Tibial nerve (tissue), 4 donors: Measurements from ENCODE around the gene CTSO.

Source experiments
- CTCF ChIP-seq, 5 experiments: fragments of 200-600 bp in 3 of 5; fragments of 450-650 bp in 2 of 5; sonication (generic) in 3 of 5; IDR thresholded peaks; one replicate each; pipeline ENCODE4 v1.5.1; 2016 to 2019; ENCODE audit warnings: antibody characterized with exemption in 5 of 5, mild to moderate bottlenecking in 3 of 5, moderate library complexity in 2 of 5
- EP300 ChIP-seq, 2 donors: sonication (generic); formaldehyde crosslinking; IDR thresholded peaks; one replicate each; pipeline ENCODE4 v1.6.1; 2017; ENCODE audit warnings: antibody characterized with exemption in 2 of 2, mild to moderate bottlenecking in 1 of 2
- POLR2A ChIP-seq, 2 donors: fragments of 450-650 bp; IDR thresholded peaks; one replicate each; pipeline ENCODE4 v1.6.1; 2017; ENCODE audit warnings: antibody characterized with exemption in 2 of 2, mild to moderate bottlenecking in 2 of 2, moderate library complexity in 2 of 2

- no peak for TF ChIP-seq EP300 (IDR thresholded peaks at IDR 0.05)
- no peak for TF ChIP-seq CTCF (IDR thresholded peaks at IDR 0.05)
- no peak for TF ChIP-seq POLR2A (IDR thresholded peaks at IDR 0.05)
Measured at GRCh38 chr4:155879767-155880166, 73.9 kb downstream of the CTSO start.
